Measurements from ENCODE around the gene HAND1.

The HAND1 gene

GRCh38 chr5:154523709-154524108 lies 45.7 kb upstream of the HAND1 start:
- Histone ChIP-seq H3K23ac (ENCODE audit: low read length) (no peak overlapping the region), H3K79me2 (ENCODE audit: control insufficient read depth, insufficient read depth, low read length, poor library complexity) (peaks cover 13% of the 10 kb centered on the region), H3K4me1 (ENCODE audit: control insufficient read depth in 1 of 2, insufficient read depth in 2 of 2, low read length in 2 of 2) (peaks cover 40 to 46% of the 10 kb centered on the region in 2 experiments)

GRCh38 chr5:154523104-154523503 lies 45.1 kb upstream of the HAND1 start:
- peak overlapping the region; percentile 94 for H3K14ac ChIP-seq (ENCODE audit: low read length)
- H2AK5ac ChIP-seq (ENCODE audit: low read length): peak overlapping the region; percentile 86
- H3K27ac ChIP-seq (ENCODE audit: low read depth, low read length): peak overlapping the region; percentile 99
- H4K12ac ChIP-seq (ENCODE audit: low read depth, low read length): no peak overlapping the region
- H3K79me2 ChIP-seq (ENCODE audit: control insufficient read depth, insufficient read depth, low read length, poor library complexity): peaks cover 13% of the 10 kb centered on the region
- no peak overlapping the region for H3K4me3 ChIP-seq (ENCODE audit: low read depth, low read length)
- H4K8ac ChIP-seq (ENCODE audit: low read depth, low read length): peak overlapping the region; percentile 61
- WGBS (ENCODE audit: extremely low coverage, insufficient coverage, insufficient read length): no CpG with 5 or more reads among the region's 4 CpGs
- peak overlapping the region; percentile 96 for H2BK12ac ChIP-seq (ENCODE audit: low read length)
- H3K79me1 ChIP-seq (ENCODE audit: low read length): peaks cover 77% of the 10 kb centered on the region
- peak overlapping the region; percentile 12 for H2AFZ ChIP-seq (ENCODE audit: insufficient read depth, low read length, poor library complexity)
- H3K36me3 ChIP-seq (ENCODE audit: control insufficient read depth in 1 of 2, insufficient read depth in 2 of 2, low read length in 2 of 2): no peaks in the 10 kb centered on the region
- H3K9me3 ChIP-seq (ENCODE audit: insufficient read depth, low read depth, low read length): no peaks in the 10 kb centered on the region
- peak overlapping the region; percentile 19 for H3K4me2 ChIP-seq (ENCODE audit: low read length)
- peak overlapping the region; percentile 14 for H3K9ac ChIP-seq (ENCODE audit: low read length)
- DNase-seq: no peak
- peak overlapping the region; percentile 98 for H2BK120ac ChIP-seq (ENCODE audit: insufficient read depth, low read length, poor library complexity)
- H4K91ac ChIP-seq (ENCODE audit: low read depth, low read length): peak overlapping the region; percentile 96
- H3K4me1 ChIP-seq (ENCODE audit: control insufficient read depth in 1 of 2, insufficient read depth in 2 of 2, low read length in 2 of 2): peaks cover 44 to 49% of the 10 kb centered on the region in 2 experiments
- H3K27me3 ChIP-seq (ENCODE audit: insufficient read depth, low read length): no peaks in the 10 kb centered on the region
- H3K23ac ChIP-seq (ENCODE audit: low read length): peak overlapping the region; percentile 72
- peak overlapping the region; percentile 90 for H2BK5ac ChIP-seq (ENCODE audit: low read depth, low read length, poor library complexity)
- H3K4ac ChIP-seq (ENCODE audit: low read depth, low read length): peak overlapping the region; percentile 24
- H3K18ac ChIP-seq (ENCODE audit: low read length): peak overlapping the region; percentile 56

More at GRCh38 chr5:154523709-154524108, 45.7 kb upstream of the HAND1 start:
- DNase-seq: peak; percentile 83 to 84
- Histone ChIP-seq H3K27me3 (ENCODE audit: insufficient read depth, low read length) (no peaks in the 10 kb centered on the region), H3K18ac (ENCODE audit: low read length) (no peak overlapping the region), H2AFZ (ENCODE audit: insufficient read depth, low read length, poor library complexity) (no peak overlapping the region), H3K9ac (ENCODE audit: low read length) (peak overlapping the region; percentile 0), H3K4me2 (ENCODE audit: low read length) (peak overlapping the region; percentile 5), H4K8ac (ENCODE audit: low read depth, low read length) (no peak overlapping the region), H3K27ac (ENCODE audit: low read depth, low read length) (peak overlapping the region; percentile 99), H3K14ac (ENCODE audit: low read length) (peak overlapping the region; percentile 14), H3K4me3 (ENCODE audit: low read depth, low read length) (no peak overlapping the region), H3K79me1 (ENCODE audit: low read length) (peaks cover 71% of the 10 kb centered on the region), H2AK5ac (ENCODE audit: low read length) (no peak overlapping the region), H4K91ac (ENCODE audit: low read depth, low read length) (peak overlapping the region; percentile 96), H2BK120ac (ENCODE audit: insufficient read depth, low read length, poor library complexity) (peak overlapping the region; percentile 79), H3K36me3 (ENCODE audit: control insufficient read depth in 1 of 2, insufficient read depth in 2 of 2, low read length in 2 of 2) (no peaks in the 10 kb centered on the region), H3K9me3 (ENCODE audit: insufficient read depth, low read depth, low read length) (no peaks in the 10 kb centered on the region), H2BK12ac (ENCODE audit: low read length) (peak overlapping the region; percentile 19), H3K4ac (ENCODE audit: low read depth, low read length) (no peak overlapping the region), H2BK5ac (ENCODE audit: low read depth, low read length, poor library complexity) (peak overlapping the region; percentile 90), H4K12ac (ENCODE audit: low read depth, low read length) (no peak overlapping the region)
- no CpG with 5 or more reads among the region's 3 CpGs for WGBS (ENCODE audit: extremely low coverage, insufficient coverage, insufficient read length)

GRCh38 chr5:154522284-154522683 lies 44.3 kb upstream of the HAND1 start:
- Histone ChIP-seq H4K8ac (ENCODE audit: low read depth, low read length) (peak overlapping the region; percentile 61), H2BK120ac (ENCODE audit: insufficient read depth, low read length, poor library complexity) (peak overlapping the region; percentile 98), H3K79me2 (ENCODE audit: control insufficient read depth, insufficient read depth, low read length, poor library complexity) (peaks cover 17% of the 10 kb centered on the region), H3K18ac (ENCODE audit: low read length) (peak overlapping the region; percentile 94), H3K14ac (ENCODE audit: low read length) (peak overlapping the region; percentile 96), H2AK5ac (ENCODE audit: low read length) (peak overlapping the region; percentile 92), H4K91ac (ENCODE audit: low read depth, low read length) (peak overlapping the region; percentile 96), H3K36me3 (ENCODE audit: control insufficient read depth in 1 of 2, insufficient read depth in 2 of 2, low read length in 2 of 2) (no peaks in the 10 kb centered on the region), H3K27ac (ENCODE audit: low read depth, low read length) (peak overlapping the region; percentile 99), H3K79me1 (ENCODE audit: low read length) (peaks cover 79% of the 10 kb centered on the region), H3K4me3 (ENCODE audit: low read depth, low read length) (no peak overlapping the region), H2BK5ac (ENCODE audit: low read depth, low read length, poor library complexity) (peak overlapping the region; percentile 90), H3K9me3 (ENCODE audit: insufficient read depth, low read depth, low read length) (no peaks in the 10 kb centered on the region), H3K27me3 (ENCODE audit: insufficient read depth, low read length) (no peaks in the 10 kb centered on the region), H3K9ac (ENCODE audit: low read length) (no peak overlapping the region), H2AFZ (ENCODE audit: insufficient read depth, low read length, poor library complexity) (no peak overlapping the region), H3K4me1 (ENCODE audit: control insufficient read depth in 1 of 2, insufficient read depth in 2 of 2, low read length in 2 of 2) (peaks cover 50 to 54% of the 10 kb centered on the region in 2 experiments), H3K4me2 (ENCODE audit: low read length) (no peak overlapping the region), H3K4ac (ENCODE audit: low read depth, low read length) (peak overlapping the region; percentile 96), H4K12ac (ENCODE audit: low read depth, low read length) (no peak overlapping the region), H3K23ac (ENCODE audit: low read length) (no peak overlapping the region), H2BK12ac (ENCODE audit: low read length) (peak overlapping the region; percentile 96)
- no peak for DNase-seq
- no CpG with 5 or more reads among the region's 3 CpGs for WGBS (ENCODE audit: extremely low coverage, insufficient coverage, insufficient read length)

GRCh38 chr5:154521756-154522155 lies 43.7 kb upstream of the HAND1 start:
- H3K4me2 ChIP-seq (ENCODE audit: low read length): peak overlapping the region; percentile 7
- no peak overlapping the region for H3K23ac ChIP-seq (ENCODE audit: low read length)
- peaks cover 52 to 54% of the 10 kb centered on the region in 2 experiments for H3K4me1 ChIP-seq (ENCODE audit: control insufficient read depth in 1 of 2, insufficient read depth in 2 of 2, low read length in 2 of 2)
- H2AFZ ChIP-seq (ENCODE audit: insufficient read depth, low read length, poor library complexity): no peak overlapping the region
- H2BK120ac ChIP-seq (ENCODE audit: insufficient read depth, low read length, poor library complexity): peak overlapping the region; percentile 98
- H3K9ac ChIP-seq (ENCODE audit: low read length): no peak overlapping the region
- H4K12ac ChIP-seq (ENCODE audit: low read depth, low read length): peak overlapping the region; percentile 39
- no peaks in the 10 kb centered on the region for H3K36me3 ChIP-seq (ENCODE audit: control insufficient read depth in 1 of 2, insufficient read depth in 2 of 2, low read length in 2 of 2)
- peak overlapping the region; percentile 90 for H2BK5ac ChIP-seq (ENCODE audit: low read depth, low read length, poor library complexity)
- peak overlapping the region; percentile 61 for H4K8ac ChIP-seq (ENCODE audit: low read depth, low read length)
- H4K91ac ChIP-seq (ENCODE audit: low read depth, low read length): peak overlapping the region; percentile 96
- H2BK12ac ChIP-seq (ENCODE audit: low read length): peak overlapping the region; percentile 96
- H3K9me3 ChIP-seq (ENCODE audit: insufficient read depth, low read depth, low read length): no peaks in the 10 kb centered on the region
- H3K79me1 ChIP-seq (ENCODE audit: low read length): peaks cover 79% of the 10 kb centered on the region
- peak overlapping the region; percentile 99 for H3K27ac ChIP-seq (ENCODE audit: low read depth, low read length)
- no peak overlapping the region for H3K4me3 ChIP-seq (ENCODE audit: low read depth, low read length)
- peak overlapping the region; percentile 96 for H3K14ac ChIP-seq (ENCODE audit: low read length)
- DNase-seq: no peak
- WGBS (ENCODE audit: extremely low coverage, insufficient coverage, insufficient read length): no CpG with 5 or more reads among the region's 3 CpGs
- H3K79me2 ChIP-seq (ENCODE audit: control insufficient read depth, insufficient read depth, low read length, poor library complexity): peaks cover 19% of the 10 kb centered on the region
- H2AK5ac ChIP-seq (ENCODE audit: low read length): peak overlapping the region; percentile 92
- H3K27me3 ChIP-seq (ENCODE audit: insufficient read depth, low read length): no peaks in the 10 kb centered on the region
- peak overlapping the region; percentile 94 for H3K18ac ChIP-seq (ENCODE audit: low read length)
- peak overlapping the region; percentile 96 for H3K4ac ChIP-seq (ENCODE audit: low read depth, low read length)

All from trophoblast cell (in vitro differentiated cells and primary cell).